Upper lobe of right lung (tissue), 1 donor: ENCODE data around the gene CHST11. TPM values are rescaled to one million over a fixed set of nuclear protein-coding genes. Genes with fewer than 3 reads are reported as not detected.
"Not testable (repeated sequence)": the region's sequence is repeated elsewhere in the genome, so short reads cannot be mapped to it uniquely, and the experiment has no call there.

Experiments
- ATAC-seq: fragments of 200-7000 bp; cut with Tn5 transposase; one replicate; pipeline ENCODE4 v1.9.1; 2020; ENCODE audit warnings: mild to moderate bottlenecking, moderate library complexity
- DNase-seq: peaks from one replicate; pipeline ENCODE4 v3.0.0-alpha.2; 2020
- H3K27ac ChIP-seq: fragments of 200-600 bp; one replicate; pipeline ENCODE4 v1.8.0; 2022
- H3K27me3 ChIP-seq: fragments of 200-600 bp; one replicate; pipeline ENCODE4 v1.8.0; 2022; ENCODE audit warnings: mild to moderate bottlenecking
- H3K36me3 ChIP-seq: fragments of 200-600 bp; one replicate; pipeline ENCODE4 v1.8.0; 2022
- H3K4me1 ChIP-seq: fragments of 200-600 bp; one replicate; pipeline ENCODE4 v1.8.0; 2022
- H3K4me3 ChIP-seq: fragments of 200-600 bp; one replicate; pipeline ENCODE4 v1.8.0; 2022; ENCODE audit warnings: mild to moderate bottlenecking
- H3K9me3 ChIP-seq: fragments of 200-600 bp; one replicate; pipeline ENCODE4 v1.8.0; 2022
- intact Hi-C: fragments of 100-400 bp; cut with DNase I; formaldehyde crosslinking; loops from one replicate; pipeline ENCODE4 v1.11.0; 2022
- total RNA-seq: library from RNA; stranded (reverse); fragmentation: NEBNext Ultra II Directional; extraction: Animal tissue kit (Norgen Biotek cat#: 25700); gene quantifications from one replicate; pipeline ENCODE4 v1.2.1, GENCODE V29; 2021
- TF ChIP-seq, protein P1 (sequence below): fragments of 200-600 bp; IDR thresholded peaks from one replicate; pipeline ENCODE4 v1.8.0; 2022; ENCODE audit warnings: antibody characterized with exemption
- donor health status: DM: no; HTN: yes; CAD: no; lungs with severe emphysema.

The CHST11 gene
- total RNA-seq, 1 donor from 2014 or later, result 56.6 TPM

GRCh38 chr12:104570174-104570907 is 113.6 kb downstream of the CHST11 start:
- H3K36me3 ChIP-seq, result no peaks in the 10 kb centered on the region
- ATAC-seq (peak; percentile 42), DNase-seq (no peak)
- no peaks in the 10 kb centered on the region for H3K27me3 ChIP-seq
- H3K4me3 ChIP-seq, result no peak overlapping the region
- no peak overlapping the region for H3K27ac ChIP-seq
- H3K4me1 ChIP-seq, result peaks cover 15% of the 10 kb centered on the region
- TF ChIP-seq, protein P1, sequence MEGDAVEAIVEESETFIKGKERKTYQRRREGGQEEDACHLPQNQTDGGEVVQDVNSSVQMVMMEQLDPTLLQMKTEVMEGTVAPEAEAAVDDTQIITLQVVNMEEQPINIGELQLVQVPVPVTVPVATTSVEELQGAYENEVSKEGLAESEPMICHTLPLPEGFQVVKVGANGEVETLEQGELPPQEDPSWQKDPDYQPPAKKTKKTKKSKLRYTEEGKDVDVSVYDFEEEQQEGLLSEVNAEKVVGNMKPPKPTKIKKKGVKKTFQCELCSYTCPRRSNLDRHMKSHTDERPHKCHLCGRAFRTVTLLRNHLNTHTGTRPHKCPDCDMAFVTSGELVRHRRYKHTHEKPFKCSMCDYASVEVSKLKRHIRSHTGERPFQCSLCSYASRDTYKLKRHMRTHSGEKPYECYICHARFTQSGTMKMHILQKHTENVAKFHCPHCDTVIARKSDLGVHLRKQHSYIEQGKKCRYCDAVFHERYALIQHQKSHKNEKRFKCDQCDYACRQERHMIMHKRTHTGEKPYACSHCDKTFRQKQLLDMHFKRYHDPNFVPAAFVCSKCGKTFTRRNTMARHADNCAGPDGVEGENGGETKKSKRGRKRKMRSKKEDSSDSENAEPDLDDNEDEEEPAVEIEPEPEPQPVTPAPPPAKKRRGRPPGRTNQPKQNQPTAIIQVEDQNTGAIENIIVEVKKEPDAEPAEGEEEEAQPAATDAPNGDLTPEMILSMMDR, result no peak
- no peaks in the 10 kb centered on the region for H3K9me3 ChIP-seq
- intact Hi-C loops, result no loop called here

DNA sequence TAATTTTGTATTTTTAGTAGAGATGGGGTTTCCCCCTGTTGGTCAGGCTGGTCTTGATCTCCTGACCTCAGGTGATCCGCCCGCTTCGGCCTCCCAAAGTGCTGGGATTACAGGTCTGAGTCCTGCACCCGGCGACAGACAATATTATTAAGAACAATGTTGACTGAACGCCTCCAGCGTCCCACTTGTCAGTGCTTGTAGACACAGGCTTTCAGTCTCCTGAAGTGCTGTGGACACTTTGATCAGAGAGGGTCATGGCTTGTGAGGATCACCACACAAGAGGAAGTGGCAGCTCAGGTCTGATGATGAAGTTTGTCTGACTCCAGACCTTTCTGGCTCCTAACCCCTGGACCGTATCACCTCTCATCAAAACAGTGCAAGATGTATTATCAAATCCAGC is 114.6 kb downstream of the CHST11 start:
- Histone ChIP-seq H3K4me1 (peaks cover 15% of the 10 kb centered on the region), H3K27ac (no peak overlapping the region), H3K9me3 (no peaks in the 10 kb centered on the region), H3K36me3 (no peaks in the 10 kb centered on the region), H3K4me3 (no peak overlapping the region), H3K27me3 (no peaks in the 10 kb centered on the region)
- DNase-seq, result no peak
- ATAC-seq, result no peak
- TF ChIP-seq, protein P1, result no peak
- intact Hi-C loops, result no loop called here

DNA sequence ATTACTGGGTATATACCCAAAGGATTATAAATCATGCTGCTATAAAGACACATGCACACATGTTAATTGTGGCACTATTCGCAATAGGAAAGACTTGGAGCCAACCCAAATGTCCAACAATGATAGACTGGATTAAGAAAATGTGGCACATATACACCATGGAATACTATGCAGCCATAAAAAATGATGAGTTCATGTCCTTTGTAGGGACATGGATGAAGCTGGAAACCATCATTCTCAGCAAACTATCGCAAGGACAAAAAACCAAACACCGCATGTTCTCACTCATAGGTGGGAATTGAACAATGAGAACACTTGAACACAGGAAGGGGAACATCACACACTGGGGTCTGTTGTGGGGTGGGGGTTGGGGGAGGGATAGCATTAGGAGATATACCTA is 117.6 kb downstream of the CHST11 start:
- H3K36me3 ChIP-seq, H3K27me3 ChIP-seq, intact Hi-C loops, H3K27ac ChIP-seq, DNase-seq, H3K9me3 ChIP-seq, ATAC-seq, H3K4me3 ChIP-seq, H3K4me1 ChIP-seq: not testable (repeated sequence)

DNA sequence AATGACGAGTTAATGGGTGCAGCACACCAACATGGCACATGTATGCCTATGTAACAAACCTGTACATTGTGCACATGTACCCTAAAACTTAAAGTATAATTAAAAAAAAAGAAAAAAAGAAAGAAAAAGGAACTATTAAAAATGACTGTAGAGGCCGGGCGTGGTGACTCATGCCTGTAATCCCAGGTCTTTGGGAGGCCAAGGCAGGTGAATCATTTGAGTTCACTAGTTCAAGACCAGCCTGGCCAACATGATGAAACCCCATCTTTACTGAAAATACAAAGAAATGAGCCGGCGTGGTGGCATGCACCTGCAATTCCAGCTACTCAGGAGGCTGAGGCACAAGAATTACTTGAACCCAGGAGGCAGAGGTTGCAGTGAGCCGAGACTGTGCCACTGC is 118.0 kb downstream of the CHST11 start:
- H3K4me3 ChIP-seq, H3K9me3 ChIP-seq, ATAC-seq, intact Hi-C loops, H3K36me3 ChIP-seq, DNase-seq, H3K27ac ChIP-seq, H3K4me1 ChIP-seq, H3K27me3 ChIP-seq: not testable (repeated sequence)

GRCh38 chr12:104575442-104576186 is 118.9 kb downstream of the CHST11 start:
- H3K27ac ChIP-seq, result no peak overlapping the region
- ATAC-seq, result no peak
- H3K4me3 ChIP-seq, result no peak overlapping the region
- no peaks in the 10 kb centered on the region for H3K36me3 ChIP-seq
- H3K4me1 ChIP-seq, result peaks cover 6% of the 10 kb centered on the region
- TF ChIP-seq, protein P1, result no peak
- no peak for DNase-seq
- intact Hi-C loops, result no loop called here
- H3K27me3 ChIP-seq, result no peaks in the 10 kb centered on the region
- H3K9me3 ChIP-seq, result no peaks in the 10 kb centered on the region

- Histone ChIP-seq H3K27ac (no peak overlapping the region), H3K27me3 (no peaks in the 10 kb centered on the region), H3K4me3 (no peak overlapping the region), H3K4me1 (peaks cover 6% of the 10 kb centered on the region), H3K9me3 (no peaks in the 10 kb centered on the region), H3K36me3 (no peaks in the 10 kb centered on the region)
- DNase-seq (no peak), ATAC-seq (no peak)
- TF ChIP-seq, protein P1, result no peak
- intact Hi-C loops, result no loop called here
These were observed 119.5 kb downstream of the CHST11 start for GRCh38 chr12:104576187-104576778.
